HepG2 (cell line): ENCODE results near the gene NLRC3. TPM values are rescaled to one million over a fixed set of nuclear protein-coding genes. Genes with fewer than 3 reads are reported as not detected.

ENCODE experiments used
- ATAC-seq: fragments of 200-7000 bp; cut with Tn5 transposase; 3 replicates; pipeline ENCODE4 v1.9.1; 2020; ENCODE audit warnings: mild to moderate bottlenecking, moderate library complexity
- BruUV-seq: library from RNA; stranded (reverse); fragments of 400-500 nt; replicated peaks from 2 replicates; lab custom pipeline; 2021; lab: Mats Ljungman, UMichigan
- CTCF ChIA-PET: fragments of 300-600 bp; formaldehyde crosslinking; extraction: SDS; loops from one replicate; lab custom pipeline; 2021; ENCODE audit warnings: low total read pairs, inconsistent platforms, low intra/inter-chr PET ratio; lab: Yijun Ruan, JAX
- POLR2A ChIA-PET: fragments of 350-600 bp; sonication (Branson Sonifier 250); formaldehyde crosslinking; loops from one replicate; lab custom pipeline; 2020; ENCODE audit warnings: antibody characterized with exemption, inconsistent platforms; lab: Yijun Ruan, JAX
- DNase-seq: peaks from one replicate; pipeline ENCODE4 v3.0.0-alpha.2; 2015; ENCODE audit warnings: low spot score
- FAIRE-seq: peaks from 3 replicates; lab custom pipeline; 2011; peaks lifted over from hg19 to GRCh38; lab: Jason Lieb, UNC
- H2AFZ ChIP-seq: one replicate; pipeline ENCODE4 v1.6.1; 2011; ENCODE audit warnings: low read length, inconsistent platforms
- H3K27ac ChIP-seq: fragments of 300-600 bp; 3 replicates; pipeline ENCODE4 v1.8.0; 2011; ENCODE audit warnings: mixed run types, mild to moderate bottlenecking, mixed read lengths, low read length, inconsistent platforms; ENCODE audit not compliant: insufficient read depth; ENCODE audit errors: extremely low read length
- H3K27me3 ChIP-seq, 2 experiments: fragments of 200-600 bp in 1 of 2; 2 replicates in 1 of 2; 3 replicates in 1 of 2; pipeline versions ENCODE4 v1.6.0 to v1.8.0; 2011; ENCODE audit warnings: low read length in 2 of 2, mild to moderate bottlenecking in 2 of 2, moderate library complexity in 2 of 2, inconsistent platforms in 1 of 2; ENCODE audit not compliant: insufficient read depth in 2 of 2, control insufficient read depth in 1 of 2
- H3K36me3 ChIP-seq, 2 experiments: fragments of 200-600 bp in 1 of 2; replicated peaks in 1 of 2; 2 replicates in 1 of 2; 3 replicates in 1 of 2; pipeline versions ENCODE4 v1.5.1 to v1.8.0; 2011; ENCODE audit warnings: low read length in 2 of 2, inconsistent platforms in 1 of 2; ENCODE audit not compliant: insufficient read depth in 2 of 2, control insufficient read depth in 1 of 2
- H3K4me1 ChIP-seq: 2 replicates; pipeline ENCODE4 v1.5.1; 2012; ENCODE audit warnings: low read length, inconsistent platforms; ENCODE audit not compliant: insufficient read depth
- H3K4me2 ChIP-seq: 2 replicates; pipeline ENCODE4 v1.6.0; 2011; ENCODE audit warnings: low read depth, low read length, inconsistent platforms
- H3K4me3 ChIP-seq, 3 experiments: fragments of 200-600 bp in 1 of 3; sonication (generic), shearing (Covaris generic) in 1 of 3; replicated peaks in 1 of 3; 2 replicates each; pipeline ENCODE4 v1.5.1; 2011 to 2016; ENCODE audit warnings: low read length in 3 of 3, inconsistent platforms in 2 of 3, low read depth in 2 of 3, mild to moderate bottlenecking in 2 of 3, control low read depth in 1 of 3, mixed read lengths in 1 of 3; ENCODE audit not compliant: insufficient read depth in 1 of 3
- H3K79me2 ChIP-seq: one replicate; pipeline ENCODE4 v1.6.1; 2011; ENCODE audit warnings: low read length, inconsistent platforms; ENCODE audit not compliant: insufficient read depth
- H3K9ac ChIP-seq: 2 replicates; pipeline ENCODE4 v1.6.0; 2011; ENCODE audit warnings: mild to moderate bottlenecking, low read depth, low read length, inconsistent platforms; ENCODE audit not compliant: insufficient read depth
- H3K9me3 ChIP-seq: 2 replicates; pipeline ENCODE4 v1.5.1; 2012; ENCODE audit warnings: mild to moderate bottlenecking, low read length
- H4K20me1 ChIP-seq: 2 replicates; pipeline ENCODE4 v1.6.0; 2011; ENCODE audit warnings: inconsistent platforms, mild to moderate bottlenecking, low read length, moderate library complexity; ENCODE audit not compliant: insufficient read depth
- HCFC1 ChIP-seq: fragments of 150-350 bp; IDR thresholded peaks from 2 replicates; pipeline ENCODE4 v1.6.1; 2014; ENCODE audit warnings: low read depth, low read length
- HOXA9 ChIP-seq: sonication (generic); formaldehyde crosslinking; IDR thresholded peaks from 2 replicates; pipeline ENCODE4 v1.8.1; 2022; ENCODE audit warnings: missing genetic modification reagents, mild to moderate bottlenecking, moderate library complexity, borderline replicate concordance
- MAFG ChIP-seq: sonication (generic); formaldehyde crosslinking; IDR thresholded peaks from 2 replicates; pipeline ENCODE4 v1.5.1; 2020; ENCODE audit warnings: mild to moderate bottlenecking, missing genetic modification reagents
- RXRA ChIP-seq: sonication (generic); formaldehyde crosslinking; IDR thresholded peaks from 2 replicates; pipeline ENCODE4 v1.5.1; 2020; ENCODE audit warnings: missing genetic modification reagents
- SNAPC4 ChIP-seq: sonication (generic); formaldehyde crosslinking; IDR thresholded peaks from 2 replicates; pipeline ENCODE4 v1.4.0; 2020; ENCODE audit warnings: mild to moderate bottlenecking, missing genetic modification reagents
- SYNCRIP ChIP-seq: fragments of 200-400 bp; formaldehyde crosslinking; IDR thresholded peaks from 2 replicates; pipeline ENCODE4 v1.6.1; 2018; ENCODE audit warnings: mild to moderate bottlenecking, low read depth, low read length; ENCODE audit not compliant: insufficient read depth
- TRAFD1 ChIP-seq: sonication (generic); formaldehyde crosslinking; IDR thresholded peaks from 2 replicates; pipeline ENCODE4 v1.5.1; 2020; ENCODE audit warnings: missing genetic modification reagents, mild to moderate bottlenecking, borderline replicate concordance
- ZNF556 ChIP-seq: sonication (generic); formaldehyde crosslinking; IDR thresholded peaks from 2 replicates; pipeline ENCODE4 v1.4.0; 2020; ENCODE audit warnings: mild to moderate bottlenecking, missing genetic modification reagents, borderline replicate concordance
- ZNF614 ChIP-seq: IDR thresholded peaks from 2 replicates; pipeline ENCODE4 v1.6.1; 2018; ENCODE audit warnings: missing biosample characterization, missing genetic modification reagents, inconsistent platforms, borderline replicate concordance
- ZNF800 ChIP-seq: sonication (generic); formaldehyde crosslinking; IDR thresholded peaks from 2 replicates; pipeline ENCODE4 v1.4.0; 2020; ENCODE audit warnings: missing genetic modification reagents
- WGBS: methylation state at CpG from one replicate; pipeline ENCODE4 v1.1.6; 2017; ENCODE audit warnings: low lambda C conversion rate; 5-methylcytosine and 5-hydroxymethylcytosine counted together
- in situ Hi-C: cut with HindIII; loops from 2 replicates; pipeline ENCODE4 v1.10.0; 2017; ENCODE audit warnings: low pct_unique_long_range_greater_than_20kb; ENCODE audit not compliant: extremely low pct_ligation_motif_present
- intact Hi-C: fragments of 100-400 bp; cut with micrococcal nuclease; formaldehyde crosslinking; loops from one replicate; pipeline ENCODE4 v1.10.0; 2022; ENCODE audit not compliant: unreplicated experiment
- polyA plus RNA-seq, 8 experiments: library from polyadenylated mRNA; depleted of rRNA in 3 of 8; stranded (reverse) in 7 of 8; unstranded in 1 of 8; fragments of >200 nt; fragmentation: Illumina TruSeq in 4 of 8; extraction: Trizol in 4 of 8; gene quantifications; 2 replicates each; pipeline versions ENCODE4 v1.2.1 to v1.2.3, GENCODE V29; 2011 to 2016; ENCODE audit warnings: low read depth in 4 of 8, missing spikeins in 1 of 8, mixed read lengths in 1 of 8; ENCODE audit not compliant: insufficient read depth in 1 of 8
- total RNA-seq, 5 experiments: library from RNA; depleted of rRNA; stranded (reverse); fragments of >200 nt; fragmentation: Illumina TruSeq; extraction: Trizol; gene quantifications; 2 replicates each; pipeline ENCODE4 v1.2.3, GENCODE V29; 2016; ENCODE audit warnings: low read depth in 1 of 5

NLRC3 gene
- total and polyA plus RNA-seq, 2 of the 13 experiments (the other 11 are each of a cell fraction or from before 2014, with no cell fraction given) = not detected

- TF ChIP-seq ZNF800 (CRISPR knock-in tag) (no peak), HCFC1 (no peak), RXRA (CRISPR knock-in tag) (no peak), SYNCRIP (no peak), SNAPC4 (no peak)
Measured at GRCh38 chr16:3581392-3581791, 4.2 kb upstream of the NLRC3 start (continued).

- no peak overlapping the region for H3K9ac ChIP-seq
- H3K4me2 ChIP-seq = no peak overlapping the region
- H3K36me3 ChIP-seq = peaks cover 2 to 4% of the 10 kb centered on the region in 2 experiments; a peak in 1 of 5 replicates
- no peaks in the 10 kb centered on the region for H3K79me2 ChIP-seq
- FAIRE-seq = no peak
- 0 out of 2 replicates have a peak, but pooled peaks cover 9% of the 10 kb centered on the region for H3K4me1 ChIP-seq
- DNase-seq = no peak
- intact Hi-C loops (no loop called here), in situ Hi-C loops (no loop called here)
- no peak for TF ChIP-seq MAFG (CRISPR knock-in tag)
- no peak for TF ChIP-seq ZNF556 (CRISPR knock-in tag)
- TF ChIP-seq TRAFD1 (CRISPR knock-in tag) = no peak
- TF ChIP-seq ZNF614 = no peak
- TF ChIP-seq HOXA9 (CRISPR knock-in tag) = no peak
- CTCF ChIA-PET = no interaction called here
- peaks cover 0 to 4% of the 10 kb centered on the region in 2 experiments; a peak in 2 of 5 replicates for H3K27me3 ChIP-seq
- H2AFZ ChIP-seq = no peak overlapping the region
- no peaks in the 10 kb centered on the region for H3K9me3 ChIP-seq
- POLR2A ChIA-PET = no interaction called here
- WGBS = 87% methylated on average over 7 of the region's 8 CpGs
- BruUV-seq = no TSS peak
- no peak overlapping the region for H3K27ac ChIP-seq
- H3K4me3 ChIP-seq = no peak overlapping the region
- no peaks in the 10 kb centered on the region for H4K20me1 ChIP-seq
- no peak for ATAC-seq
Measured at GRCh38 chr16:3580686-3581085, 3.5 kb upstream of the NLRC3 start.
